ENCODE data around the gene FHIT.

Gene FHIT

DNA sequence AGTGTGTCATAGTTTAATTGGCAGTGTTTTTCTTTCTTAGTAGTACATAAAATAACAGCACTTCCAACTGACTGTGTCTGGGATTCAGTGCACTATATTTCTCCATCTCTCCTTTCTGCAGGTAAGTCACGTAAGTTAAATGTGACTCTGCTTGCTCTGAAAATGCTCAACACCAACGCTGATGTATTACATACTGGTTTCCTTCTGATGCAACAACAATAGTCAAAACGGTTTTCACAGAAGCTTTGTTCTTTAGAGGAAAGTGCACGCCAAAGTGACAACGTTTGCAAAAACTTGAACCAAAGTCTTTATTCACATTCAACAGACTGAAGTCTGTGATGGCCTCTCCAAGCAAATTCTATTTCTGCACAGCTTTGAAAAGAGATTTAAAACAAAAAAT, 1494.3 kb downstream of the FHIT start:
- Mint-ChIP-seq H3K27ac (no peak overlapping the region), H3K27me3 (ENCODE audit: low read depth, poor library complexity) (no peaks in the 10 kb centered on the region), H3K4me1 (peaks cover 43% of the 10 kb centered on the region), H3K4me3 (no peak overlapping the region), H3K9me3 (no peaks in the 10 kb centered on the region), H3K36me3 (ENCODE audit: low read depth) (no peaks in the 10 kb centered on the region)
- DNase-seq: no peak
- TF ChIP-seq, protein P1, sequence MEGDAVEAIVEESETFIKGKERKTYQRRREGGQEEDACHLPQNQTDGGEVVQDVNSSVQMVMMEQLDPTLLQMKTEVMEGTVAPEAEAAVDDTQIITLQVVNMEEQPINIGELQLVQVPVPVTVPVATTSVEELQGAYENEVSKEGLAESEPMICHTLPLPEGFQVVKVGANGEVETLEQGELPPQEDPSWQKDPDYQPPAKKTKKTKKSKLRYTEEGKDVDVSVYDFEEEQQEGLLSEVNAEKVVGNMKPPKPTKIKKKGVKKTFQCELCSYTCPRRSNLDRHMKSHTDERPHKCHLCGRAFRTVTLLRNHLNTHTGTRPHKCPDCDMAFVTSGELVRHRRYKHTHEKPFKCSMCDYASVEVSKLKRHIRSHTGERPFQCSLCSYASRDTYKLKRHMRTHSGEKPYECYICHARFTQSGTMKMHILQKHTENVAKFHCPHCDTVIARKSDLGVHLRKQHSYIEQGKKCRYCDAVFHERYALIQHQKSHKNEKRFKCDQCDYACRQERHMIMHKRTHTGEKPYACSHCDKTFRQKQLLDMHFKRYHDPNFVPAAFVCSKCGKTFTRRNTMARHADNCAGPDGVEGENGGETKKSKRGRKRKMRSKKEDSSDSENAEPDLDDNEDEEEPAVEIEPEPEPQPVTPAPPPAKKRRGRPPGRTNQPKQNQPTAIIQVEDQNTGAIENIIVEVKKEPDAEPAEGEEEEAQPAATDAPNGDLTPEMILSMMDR (IDR thresholded peaks at IDR 0.05): no peak

DNA sequence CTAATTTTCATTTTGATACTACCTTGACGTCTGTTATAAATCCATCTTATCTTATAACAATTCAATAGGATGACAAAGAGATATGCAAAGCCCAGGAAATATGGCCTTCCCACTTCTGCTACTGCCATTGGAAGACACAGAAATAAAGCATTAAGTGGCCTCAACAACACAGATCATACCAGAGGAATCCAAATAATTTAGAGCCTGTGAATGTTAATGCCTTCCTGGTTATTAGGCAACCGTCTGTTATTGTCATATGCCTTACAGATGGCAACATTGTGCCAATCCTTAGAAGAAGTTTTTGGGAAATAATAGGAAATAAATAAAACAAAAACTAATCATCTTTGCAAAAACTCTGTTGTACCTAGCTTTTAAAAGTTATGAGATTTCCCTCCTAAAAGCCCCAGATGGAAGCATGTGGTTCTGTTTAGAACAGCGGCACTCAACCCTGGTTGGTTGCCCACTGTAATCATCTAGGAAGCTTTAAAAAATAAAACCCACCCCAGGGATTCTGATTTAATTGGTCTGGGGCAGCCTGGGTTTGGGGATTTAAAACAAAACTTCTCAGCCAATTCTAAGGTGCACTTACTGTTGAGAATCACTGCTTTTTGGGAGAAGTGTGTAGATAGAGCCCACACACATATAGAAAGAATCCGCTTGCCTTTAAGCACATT, 1496.7 kb downstream of the FHIT start:
- peaks cover 36% of the 10 kb centered on the region for H3K4me1 Mint-ChIP-seq
- H3K36me3 Mint-ChIP-seq (ENCODE audit: low read depth): no peaks in the 10 kb centered on the region
- H3K27ac Mint-ChIP-seq: no peak overlapping the region
- H3K9me3 Mint-ChIP-seq: no peaks in the 10 kb centered on the region
- TF ChIP-seq, protein P1 (IDR thresholded peaks at IDR 0.05): no peak
- H3K4me3 Mint-ChIP-seq: no peak overlapping the region
- H3K27me3 Mint-ChIP-seq (ENCODE audit: low read depth, poor library complexity): no peaks in the 10 kb centered on the region
- DNase-seq: no peak

DNA sequence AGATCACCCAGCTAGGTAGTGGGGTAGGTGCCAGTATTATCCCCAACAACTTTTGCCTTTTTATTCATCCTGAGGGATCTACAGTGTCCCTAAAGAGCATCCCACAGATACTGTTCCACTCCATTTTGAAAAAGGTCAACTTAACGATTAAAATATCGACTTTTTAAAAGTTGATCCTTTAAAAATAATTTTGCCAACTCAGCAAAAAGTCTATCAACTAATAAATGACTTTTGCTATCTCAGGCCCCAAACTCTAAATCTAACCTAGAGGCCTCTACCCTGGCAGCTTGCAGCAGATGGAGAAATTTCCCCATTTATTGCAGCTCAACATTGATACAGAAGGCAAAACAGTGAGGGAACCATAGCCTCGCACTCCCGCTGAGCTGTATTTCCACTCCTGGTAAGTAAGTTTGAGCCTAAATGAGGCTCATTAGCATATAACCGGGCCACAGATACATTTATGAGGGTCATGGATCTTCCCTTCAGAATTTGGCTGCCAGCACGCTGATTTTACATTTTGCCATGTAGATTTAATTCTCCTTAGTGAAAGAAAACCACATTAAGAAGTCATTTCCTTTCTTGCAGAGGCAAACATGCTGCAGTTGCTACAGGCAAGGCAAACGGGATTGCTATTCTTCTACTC, 1497.3 kb downstream of the FHIT start:
- DNase-seq: no peak
- Mint-ChIP-seq H3K4me1 (peaks cover 33% of the 10 kb centered on the region), H3K9me3 (no peaks in the 10 kb centered on the region), H3K27ac (no peak overlapping the region), H3K36me3 (ENCODE audit: low read depth) (no peaks in the 10 kb centered on the region), H3K27me3 (ENCODE audit: low read depth, poor library complexity) (no peaks in the 10 kb centered on the region), H3K4me3 (no peak overlapping the region)
- TF ChIP-seq, protein P1 (IDR thresholded peaks at IDR 0.05): no peak

DNA sequence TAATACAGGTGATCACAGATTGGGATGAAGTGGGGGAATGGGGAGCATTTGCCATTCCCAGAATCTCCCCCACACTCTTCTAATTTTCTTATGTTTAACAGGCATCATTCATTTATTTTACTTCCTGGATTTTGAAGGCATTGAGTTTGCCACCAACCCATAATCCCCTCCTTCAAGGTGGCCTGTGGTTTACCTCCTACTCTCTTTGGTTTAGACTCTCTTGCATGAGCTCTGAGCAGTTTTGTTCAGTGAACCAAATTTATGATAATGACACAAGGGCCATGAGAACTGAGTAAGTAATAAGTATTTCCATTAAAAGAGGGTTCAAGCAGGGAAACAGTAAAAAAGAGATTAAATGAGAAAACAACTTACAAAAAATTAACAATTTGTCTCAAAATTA, 1498.3 kb downstream of the FHIT start:
- H3K4me1 Mint-ChIP-seq: peaks cover 30% of the 10 kb centered on the region
- TF ChIP-seq, protein P1 (IDR thresholded peaks at IDR 0.05): no peak
- H3K9me3 Mint-ChIP-seq: peaks cover 4% of the 10 kb centered on the region
- peaks cover 6% of the 10 kb centered on the region for H3K36me3 Mint-ChIP-seq (ENCODE audit: low read depth)
- DNase-seq: no peak
- no peak overlapping the region for H3K27ac Mint-ChIP-seq
- H3K4me3 Mint-ChIP-seq: no peak overlapping the region
- no peaks in the 10 kb centered on the region for H3K27me3 Mint-ChIP-seq (ENCODE audit: low read depth, poor library complexity)

DNA sequence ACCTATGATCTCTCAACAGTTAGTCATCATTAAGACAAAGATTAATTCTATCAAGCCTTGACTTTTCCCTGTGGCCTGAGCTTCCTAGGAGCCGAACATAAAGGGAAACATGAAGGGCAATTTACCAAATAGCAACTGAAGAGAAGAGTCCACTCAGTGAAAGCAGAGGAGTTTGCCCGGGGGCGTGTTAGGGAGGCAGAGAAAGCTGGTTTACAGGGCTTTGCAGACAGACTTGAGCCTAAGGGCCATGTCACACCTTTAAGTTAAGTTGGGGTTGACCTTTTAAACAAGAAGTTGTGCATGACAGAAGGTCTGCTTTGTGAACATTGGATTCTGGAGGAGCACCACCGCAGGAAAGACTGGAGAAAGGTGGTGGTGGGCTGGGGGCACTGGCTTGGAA, 1499.6 kb downstream of the FHIT start:
- Mint-ChIP-seq H3K27ac (no peak overlapping the region), H3K4me3 (no peak overlapping the region), H3K36me3 (ENCODE audit: low read depth) (peaks cover 6% of the 10 kb centered on the region), H3K4me1 (peaks cover 25% of the 10 kb centered on the region), H3K27me3 (ENCODE audit: low read depth, poor library complexity) (no peaks in the 10 kb centered on the region), H3K9me3 (peaks cover 15% of the 10 kb centered on the region)
- TF ChIP-seq, protein P1 (IDR thresholded peaks at IDR 0.05): no peak
- DNase-seq: no peak

DNA sequence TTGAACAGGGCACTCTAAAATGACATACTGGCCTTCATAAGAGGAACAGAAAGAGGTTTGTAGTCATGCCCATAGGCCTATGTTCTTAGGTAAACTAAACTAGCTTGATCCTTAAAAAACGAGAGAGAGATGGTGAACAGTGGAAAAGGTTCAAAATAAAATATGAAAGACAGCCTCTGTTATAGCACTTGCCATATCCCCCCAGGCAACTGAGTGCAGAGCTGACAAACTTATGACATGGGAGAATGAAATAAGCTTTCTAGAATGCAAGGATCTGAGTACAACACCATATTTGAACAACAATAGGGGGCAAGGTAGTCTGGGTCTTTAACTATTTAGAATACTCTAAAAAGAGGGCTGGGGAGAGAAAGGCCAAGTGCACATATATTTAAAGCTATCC, 1500.9 kb downstream of the FHIT start:
- Mint-ChIP-seq H3K9me3 (peaks cover 25% of the 10 kb centered on the region), H3K27ac (no peak overlapping the region), H3K4me3 (no peak overlapping the region), H3K27me3 (ENCODE audit: low read depth, poor library complexity) (no peaks in the 10 kb centered on the region), H3K4me1 (peaks cover 22% of the 10 kb centered on the region), H3K36me3 (ENCODE audit: low read depth) (peaks cover 6% of the 10 kb centered on the region)
- TF ChIP-seq, protein P1 (IDR thresholded peaks at IDR 0.05): no peak
- no peak for DNase-seq
